ENCODE measurements around the gene RPAP3.

Gene RPAP3

DNA sequence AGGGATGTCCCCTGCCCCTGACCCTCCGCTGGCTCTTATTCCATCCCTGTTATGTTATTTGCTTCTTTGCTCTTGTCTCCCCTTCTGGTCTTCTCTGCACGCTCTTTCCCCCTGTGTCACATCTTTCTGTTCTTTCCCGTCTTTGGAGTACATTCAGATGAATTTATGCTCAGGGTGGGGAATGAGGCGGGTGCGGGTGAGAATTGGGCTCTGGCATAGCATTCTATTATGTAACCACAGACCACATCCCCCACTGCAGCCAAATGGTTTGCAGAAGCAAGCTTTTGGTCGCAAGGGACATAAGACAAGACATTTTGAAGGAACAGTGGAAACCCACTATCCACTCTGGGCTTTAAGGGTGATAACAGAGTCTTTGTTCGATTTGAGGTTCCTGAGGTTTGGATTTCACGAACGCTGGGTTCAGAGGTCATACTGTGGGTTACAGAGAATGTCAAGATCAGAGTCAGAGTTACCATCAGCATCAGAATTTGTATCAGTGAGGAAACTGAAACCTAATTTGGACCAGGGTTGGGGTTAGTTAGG lies 15.7 kb upstream of the RPAP3 start:
- DNase-seq (ENCODE audit: low read depth in 3 of 3), result no peak

DNA sequence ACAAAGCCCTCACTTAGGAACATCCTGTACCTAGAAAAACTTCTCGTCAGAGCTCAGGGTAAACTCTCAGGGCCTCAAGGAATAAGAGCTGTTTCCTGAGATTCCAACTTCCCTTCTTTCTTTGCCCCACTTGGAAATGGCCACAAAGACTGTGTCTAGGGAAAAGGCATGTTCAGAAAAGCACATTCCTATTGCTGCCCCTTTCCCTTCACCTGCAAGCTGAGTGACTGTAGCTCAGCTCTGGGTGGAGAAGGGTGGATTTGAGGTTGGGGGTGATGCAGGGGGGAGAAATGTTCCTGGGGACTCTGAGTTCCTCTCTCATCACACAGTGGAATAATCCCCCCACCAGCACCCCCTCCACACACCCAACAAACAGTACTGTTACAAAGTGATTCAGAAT lies 12.7 kb upstream of the RPAP3 start:
- no peak for DNase-seq (ENCODE audit: low read depth in 3 of 3)

DNA sequence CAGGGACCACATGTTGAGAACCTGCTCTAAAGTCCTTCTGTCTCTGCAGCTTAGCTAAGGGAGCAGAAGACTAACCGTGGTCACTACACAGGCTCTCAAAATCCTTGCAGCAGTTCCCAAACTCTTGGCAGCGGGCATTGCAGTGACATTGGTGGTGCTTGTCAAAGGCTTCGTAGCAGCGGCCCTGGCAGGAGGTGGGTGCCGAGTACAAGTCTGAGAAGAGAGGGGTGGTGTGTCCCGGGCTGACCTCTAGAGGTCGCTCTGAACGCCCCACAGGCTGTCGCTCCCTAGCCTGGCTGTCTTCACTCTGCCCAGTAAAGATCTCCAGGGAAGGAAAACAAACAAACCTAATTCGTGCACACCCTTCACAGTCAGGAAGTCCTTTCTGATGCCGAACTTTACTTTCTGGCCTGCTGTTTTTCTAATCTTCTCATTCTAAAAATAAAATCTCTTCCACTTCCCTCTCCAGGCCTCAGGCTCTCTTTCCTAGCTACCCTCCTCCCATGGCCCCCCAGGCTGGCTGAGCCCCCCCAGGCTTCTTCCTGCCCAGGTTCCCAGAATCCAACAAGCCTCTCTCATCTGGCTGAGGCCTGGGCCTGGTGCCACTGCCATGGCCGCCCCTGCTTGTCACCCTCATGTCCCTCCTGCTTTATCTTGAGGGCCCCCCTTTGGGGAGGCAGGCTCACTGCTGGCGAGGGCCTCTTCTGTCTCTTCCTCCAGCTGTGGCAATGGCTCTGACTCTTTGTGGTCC lies 11.8 kb upstream of the RPAP3 start:
- peak in 2 of 3 experiments; percentile 17 to 41 for DNase-seq (ENCODE audit: low read depth in 3 of 3)

DNA sequence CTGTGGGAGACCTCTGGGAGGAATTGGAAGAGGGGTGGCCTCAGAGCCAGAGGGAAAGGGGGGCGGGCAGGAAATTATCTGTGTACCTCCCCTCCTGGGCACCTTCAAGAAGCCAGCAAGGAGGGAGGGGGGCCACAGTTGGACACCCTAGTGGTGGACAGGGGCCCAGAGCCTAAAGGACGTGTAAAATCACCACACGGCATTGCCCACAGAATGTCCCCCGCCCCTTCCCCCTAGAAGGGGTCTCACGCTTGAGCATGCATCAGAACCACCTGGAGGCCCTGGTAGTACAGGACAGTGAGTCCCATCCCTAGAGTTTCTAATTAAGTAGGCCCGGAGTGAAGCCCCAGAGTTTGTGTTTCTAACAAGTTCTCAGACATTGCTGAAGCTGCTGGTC lies 11.2 kb upstream of the RPAP3 start:
- no peak for DNase-seq (ENCODE audit: low read depth in 3 of 3)

DNA sequence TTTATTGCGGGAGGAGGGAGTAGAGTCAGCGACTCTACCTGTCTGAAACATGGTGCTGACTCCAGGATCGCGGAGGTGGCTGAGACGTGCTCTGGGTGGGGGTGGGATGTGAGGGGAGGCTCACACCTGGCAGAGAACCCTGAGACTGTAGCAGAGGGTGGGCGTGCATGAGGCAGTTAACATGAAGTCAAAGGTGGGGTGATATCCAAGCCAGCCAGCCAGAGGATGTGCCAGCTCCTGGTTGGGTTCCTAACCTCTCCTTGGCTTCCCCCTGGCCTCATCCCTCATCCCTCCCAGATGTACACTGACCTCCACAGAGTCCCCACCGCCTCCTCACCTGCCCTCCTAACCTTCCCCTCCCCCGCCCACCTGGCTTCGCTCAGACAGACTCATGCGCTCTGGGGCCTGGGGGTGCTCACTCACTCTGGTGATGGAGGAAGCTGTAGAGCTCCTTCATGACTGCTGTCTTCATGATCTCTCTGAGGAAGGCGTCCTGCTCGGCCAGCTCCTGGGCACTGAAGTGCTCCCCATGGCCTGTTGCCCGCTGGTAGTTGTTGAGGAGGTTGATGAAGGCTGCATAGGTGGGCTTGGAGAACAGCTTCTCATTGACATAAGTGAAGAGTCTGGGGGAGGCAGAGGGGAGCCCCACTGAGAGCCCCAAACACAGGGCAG lies 10.2 kb upstream of the RPAP3 start:
- DNase-seq (ENCODE audit: low read depth in 3 of 3), result no peak

DNA sequence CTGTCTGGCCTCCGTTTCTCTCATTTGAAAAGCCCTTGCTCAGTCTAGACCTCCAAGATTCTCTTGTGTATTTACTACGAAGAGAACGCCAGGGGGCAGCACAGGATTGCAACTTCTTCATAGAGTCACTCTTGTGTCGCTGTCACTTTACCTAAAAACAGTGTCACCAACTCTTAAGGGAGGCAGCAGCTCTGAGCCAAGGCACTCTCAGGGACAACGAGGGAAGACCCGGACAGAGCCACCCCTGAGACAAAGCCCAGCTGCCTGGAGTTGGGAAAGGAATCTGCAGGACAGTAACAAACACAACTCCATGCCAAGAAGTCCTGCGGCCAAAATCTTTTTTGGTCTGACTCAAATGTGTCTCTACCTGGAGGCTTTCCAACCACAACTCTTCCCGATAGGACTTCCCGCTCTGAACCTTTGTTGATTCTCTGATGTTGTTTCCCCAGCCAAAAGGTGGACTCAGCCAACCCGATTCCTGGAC lies 9.6 kb upstream of the RPAP3 start:
- peak; percentile 55 to 71 (median 71) for DNase-seq (ENCODE audit: low read depth in 3 of 3)

DNA sequence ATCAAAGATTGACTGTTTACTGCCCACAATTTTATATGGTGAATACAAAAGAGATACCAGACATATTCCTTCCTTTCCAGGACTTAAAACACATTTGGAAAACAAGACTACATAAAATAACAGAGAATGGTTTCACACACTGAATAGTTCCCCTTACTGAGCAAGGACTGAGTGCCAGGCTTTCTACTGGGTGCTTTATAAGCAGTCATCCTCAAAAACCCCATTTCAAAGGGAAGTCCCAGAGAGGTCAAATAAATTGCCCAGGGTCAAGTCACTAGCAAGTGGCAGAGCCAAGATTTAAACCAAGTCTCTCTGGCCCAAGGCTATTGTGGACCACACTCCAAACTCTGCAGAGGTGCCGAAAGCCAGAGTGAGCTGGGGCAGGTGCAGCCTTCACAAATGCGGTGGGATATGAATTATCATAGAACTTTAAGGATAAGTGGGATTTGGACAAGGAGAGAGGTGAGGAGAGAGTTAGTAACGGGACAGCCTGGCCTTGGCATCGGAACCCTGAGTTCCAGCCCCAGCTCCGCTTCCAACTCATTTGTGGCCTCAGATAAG lies 9.1 kb upstream of the RPAP3 start:
- DNase-seq (ENCODE audit: low read depth in 3 of 3), result no peak

DNA sequence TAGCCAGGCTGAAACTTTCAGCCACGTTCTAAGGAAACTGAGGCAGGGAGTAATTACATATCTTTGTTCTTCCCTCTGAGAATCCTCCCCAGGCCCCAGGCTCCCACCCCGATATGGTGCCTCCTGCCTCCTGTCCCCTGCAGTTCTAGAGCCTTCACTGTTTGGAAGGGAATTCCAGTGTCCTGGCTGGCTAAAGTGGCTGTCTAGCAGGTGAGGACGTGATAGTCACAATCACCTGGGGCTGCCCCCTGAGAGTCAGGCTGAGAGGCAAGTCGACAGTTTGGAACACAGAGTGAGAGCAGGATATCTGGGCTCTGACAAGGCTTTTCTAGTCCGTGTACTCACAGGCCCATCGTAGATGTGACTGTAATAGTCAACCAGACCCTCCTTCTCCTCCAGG lies 6.3 kb upstream of the RPAP3 start:
- DNase-seq (ENCODE audit: low read depth in 3 of 3), result no peak

DNA sequence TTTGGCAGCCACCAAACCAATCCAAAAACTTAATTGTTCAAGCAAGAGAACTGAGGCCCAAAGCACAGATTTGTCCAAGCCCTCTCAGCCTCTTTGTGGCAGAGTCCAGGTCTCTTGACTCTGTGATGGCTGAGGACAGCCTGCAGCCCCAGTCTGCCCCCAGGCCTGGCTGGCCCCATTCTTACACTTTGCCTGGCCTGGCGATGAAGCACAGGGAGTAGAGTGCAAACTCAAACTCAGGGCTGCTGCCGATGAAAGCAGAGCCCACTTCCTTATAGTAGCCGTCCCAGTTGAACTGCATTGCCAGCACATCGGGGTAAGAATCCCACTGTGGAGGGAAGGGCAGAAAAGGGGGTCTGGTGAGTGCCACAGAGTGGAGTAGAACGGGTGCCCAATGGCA lies 5.6 kb upstream of the RPAP3 start:
- DNase-seq (ENCODE audit: low read depth in 3 of 3), result no peak

DNA sequence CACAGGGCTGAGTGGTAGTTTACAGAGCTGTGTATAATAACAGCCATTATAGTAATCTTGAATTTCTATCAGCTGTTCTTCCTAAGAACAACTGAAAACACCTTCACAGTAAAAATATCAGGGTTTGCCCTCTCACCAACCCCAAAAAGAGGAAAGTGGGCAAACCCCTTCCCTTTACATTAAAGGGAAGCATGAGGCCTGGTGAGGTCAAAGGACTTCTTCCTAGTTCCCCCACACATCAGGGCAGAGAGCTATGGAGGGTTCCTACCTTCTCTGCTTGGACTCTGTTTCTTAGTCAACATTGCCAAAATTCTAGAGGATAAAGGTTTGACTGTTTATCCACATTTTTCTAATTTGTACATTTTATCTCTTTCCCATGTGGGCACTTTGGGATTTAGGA lies 4.4 kb upstream of the RPAP3 start:
- DNase-seq (ENCODE audit: low read depth in 3 of 3), result no peak

DNA sequence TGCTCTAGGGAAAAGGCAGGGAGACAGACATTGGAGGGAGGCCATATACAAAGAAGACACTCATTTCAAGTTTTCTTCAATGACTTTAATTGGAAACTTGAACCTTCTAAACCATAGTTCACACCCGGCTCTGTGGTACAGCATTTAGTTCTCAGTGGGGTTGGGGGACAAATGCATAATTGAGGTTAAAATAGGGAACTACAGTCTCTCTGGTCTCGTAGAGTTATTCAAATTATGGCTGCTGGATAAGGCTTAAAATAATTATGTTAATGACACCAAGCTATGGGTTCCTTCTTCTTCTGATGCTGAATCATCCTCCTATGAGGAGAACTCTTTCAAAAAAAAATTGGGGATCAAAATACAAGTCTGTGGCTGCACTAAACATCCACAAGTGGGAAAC lies 3.8 kb upstream of the RPAP3 start:
- DNase-seq (ENCODE audit: low read depth in 3 of 3), result no peak

DNA sequence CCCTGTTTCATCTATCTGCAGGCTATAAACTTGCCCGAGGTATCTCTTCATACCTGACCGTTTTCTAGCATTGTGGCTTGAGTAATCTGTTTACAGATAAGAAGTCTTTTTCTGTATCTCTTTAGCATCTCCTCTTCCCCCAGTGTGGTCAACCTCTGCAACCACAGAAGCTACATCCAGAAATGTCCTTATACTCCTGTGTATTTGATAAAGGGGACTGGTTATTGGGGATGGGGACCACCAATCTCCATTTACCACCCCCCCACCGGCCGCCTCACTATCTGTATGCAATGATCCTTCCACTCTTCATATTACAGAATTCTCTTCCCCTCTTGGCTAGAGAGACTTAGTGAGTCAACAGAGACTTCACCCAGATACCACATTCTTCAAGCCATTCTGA lies 3.4 kb upstream of the RPAP3 start:
- DNase-seq (ENCODE audit: low read depth in 3 of 3), result no peak

DNA sequence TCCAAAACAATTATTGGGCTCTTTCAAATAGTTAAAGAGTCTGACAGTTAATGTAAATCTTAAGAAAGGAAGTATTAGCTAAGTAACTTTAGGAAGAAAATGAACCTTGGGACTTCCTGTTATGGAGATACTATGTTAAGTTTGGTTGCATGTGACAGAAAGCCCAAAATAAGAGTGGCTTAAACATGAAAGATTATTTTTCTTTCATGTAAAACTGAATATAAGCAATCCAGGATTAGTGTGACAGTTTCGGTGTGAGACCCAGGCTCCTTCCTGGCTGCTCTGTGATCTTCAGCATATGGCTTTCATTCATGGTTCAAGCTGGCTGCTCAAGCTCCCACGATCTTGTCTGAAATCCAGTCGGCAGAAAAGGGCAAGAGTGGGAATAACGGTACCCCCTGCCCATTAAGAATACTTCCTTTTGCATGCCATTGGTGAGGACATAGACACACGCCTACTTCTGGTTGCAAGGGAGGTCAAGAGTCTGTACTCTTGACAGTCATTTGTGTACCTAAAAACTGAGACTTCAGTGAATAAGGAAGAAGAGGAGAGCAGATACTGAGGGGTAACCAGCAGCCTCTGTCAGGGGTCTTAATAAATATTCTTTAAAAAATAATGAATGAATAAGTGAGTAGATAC lies 2.2 kb upstream of the RPAP3 start:
- no peak for DNase-seq (ENCODE audit: low read depth in 3 of 3)

DNA sequence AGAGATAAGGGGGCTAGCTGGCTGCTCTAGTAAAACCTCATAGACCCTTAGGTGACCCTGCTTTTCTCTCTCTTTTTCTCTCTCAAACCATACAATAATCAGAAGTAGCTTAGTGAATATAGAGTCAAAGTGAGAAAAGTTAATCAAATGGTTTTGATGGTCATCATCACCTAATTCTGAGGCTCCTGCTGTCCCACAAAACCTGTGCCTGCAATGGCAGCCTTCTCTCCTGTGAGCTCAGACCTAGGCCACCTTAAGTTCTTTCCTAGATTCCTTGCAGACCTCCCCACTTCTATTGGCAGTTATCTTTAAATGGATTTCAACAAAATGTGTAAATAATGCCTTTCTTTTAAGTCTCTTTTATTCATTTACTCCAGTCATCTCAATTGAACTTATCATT lies 1.5 kb upstream of the RPAP3 start:
- no peak for DNase-seq (ENCODE audit: low read depth in 3 of 3)

DNA sequence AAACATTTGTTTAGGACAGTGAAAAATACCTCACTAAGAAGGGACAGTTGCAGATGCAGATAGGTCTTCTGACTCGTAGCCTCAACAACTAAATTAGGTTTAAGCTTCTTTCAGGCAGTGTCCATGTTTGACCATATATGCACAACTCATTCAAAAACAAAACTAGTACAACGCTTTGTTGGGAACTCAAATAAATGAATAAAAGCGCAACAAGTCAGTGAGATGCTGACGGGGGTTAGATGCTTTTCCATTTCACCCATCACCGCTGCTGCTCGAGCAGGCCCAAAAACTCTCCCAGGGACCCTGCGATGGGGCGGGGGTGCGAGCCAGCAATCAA lies 633 bp downstream of the RPAP3 start:
- no peak for DNase-seq (ENCODE audit: low read depth in 3 of 3)

DNA sequence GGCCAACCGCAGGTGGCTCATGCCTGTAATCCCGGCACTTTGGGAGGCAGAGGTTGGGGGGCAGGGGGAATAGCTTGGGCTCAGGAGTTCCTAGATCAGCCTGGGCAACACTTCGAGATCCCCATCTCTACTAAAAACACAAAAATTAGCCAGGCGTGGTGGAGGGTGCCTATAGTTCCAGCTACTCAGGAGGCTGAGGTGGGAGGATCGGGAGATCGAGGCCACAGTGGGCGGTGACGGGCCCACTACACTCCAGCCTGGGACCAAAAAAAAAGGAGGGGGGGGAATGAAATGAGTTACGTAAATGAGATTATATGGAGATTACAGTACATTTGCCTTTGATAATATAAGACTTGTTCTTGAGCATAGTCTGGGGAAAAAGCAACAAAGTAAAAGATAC lies 1.1 kb downstream of the RPAP3 start:
- no peak for DNase-seq (ENCODE audit: low read depth in 3 of 3)

DNA sequence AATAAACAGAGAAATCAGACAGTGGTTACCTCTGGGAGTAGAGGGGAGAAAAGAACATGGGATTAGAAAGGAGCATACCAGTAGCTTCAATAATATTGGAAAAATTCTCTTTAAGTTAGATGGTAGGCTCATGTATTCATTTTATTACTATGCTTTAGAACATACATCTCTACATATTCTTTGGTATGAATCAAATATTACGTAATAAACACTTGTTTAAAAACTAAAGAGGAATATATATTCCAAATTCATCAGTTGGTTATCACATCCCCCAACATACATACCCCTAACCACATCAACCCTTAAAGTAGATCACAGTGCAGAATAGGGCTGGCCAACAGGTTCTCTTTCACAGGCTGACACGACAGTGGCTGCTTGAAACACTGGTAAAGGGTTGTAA lies 5.6 kb downstream of the RPAP3 start:
- DNase-seq (ENCODE audit: low read depth in 3 of 3), result no peak

DNA sequence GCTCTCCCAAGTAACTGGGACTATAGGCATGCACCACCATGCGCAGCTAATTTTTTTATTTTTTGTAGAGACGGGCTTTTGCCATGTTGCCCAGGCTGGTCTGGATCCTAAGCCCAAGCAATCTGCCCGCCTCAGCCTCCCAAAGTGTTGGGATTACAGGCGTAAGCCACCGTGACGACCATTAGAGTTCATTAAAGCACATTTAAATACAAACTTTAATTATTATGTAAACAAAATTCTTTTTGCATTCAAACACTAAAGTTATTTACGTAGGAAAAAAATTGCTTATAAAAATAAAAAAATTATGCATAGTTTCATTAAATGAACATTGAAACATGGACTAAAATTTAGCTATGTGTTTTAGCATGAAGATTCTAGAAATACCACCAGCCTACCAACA lies 7.2 kb downstream of the RPAP3 start:
- no peak for DNase-seq (ENCODE audit: low read depth in 3 of 3)

DNA sequence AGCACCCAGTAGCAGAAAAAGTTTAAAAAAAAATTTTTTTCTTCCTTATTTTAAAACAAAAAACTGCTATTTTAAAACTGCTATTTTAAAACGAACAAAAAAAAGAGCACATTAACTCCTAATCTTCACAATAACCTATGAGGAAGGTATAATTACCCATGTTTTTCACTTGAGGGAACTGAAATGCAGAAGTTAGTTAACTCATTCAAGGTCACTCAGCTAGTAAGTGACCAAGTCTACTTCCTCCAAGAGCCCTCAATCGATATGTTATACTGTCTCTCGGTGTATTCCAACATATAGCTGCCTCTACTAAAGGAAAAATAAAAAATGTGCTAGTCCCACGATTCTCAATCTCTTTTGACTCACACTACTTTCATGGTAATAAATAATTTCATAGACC lies 7.8 kb downstream of the RPAP3 start:
- no peak for DNase-seq (ENCODE audit: low read depth in 3 of 3)

DNA sequence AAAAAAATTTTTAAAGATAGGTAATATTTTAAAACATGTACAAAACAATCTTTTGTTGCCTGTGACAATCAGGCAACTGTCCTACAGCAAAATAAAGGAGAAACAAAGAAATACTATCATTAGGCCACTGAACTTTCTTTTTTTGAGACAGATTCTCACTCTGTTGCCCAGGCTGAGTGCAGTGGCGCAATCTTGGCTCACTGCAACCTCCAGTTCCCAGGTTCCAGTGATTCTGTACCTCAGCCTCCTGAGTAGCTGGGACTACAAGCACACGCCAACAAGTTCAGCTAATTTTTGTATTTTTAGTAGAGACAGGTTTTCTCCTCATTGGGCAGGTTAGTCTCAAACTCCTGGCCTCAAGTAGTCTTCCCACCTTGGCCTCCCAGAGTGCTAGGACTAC lies 16.6 kb downstream of the RPAP3 start:
- no peak for DNase-seq (ENCODE audit: low read depth in 3 of 3)

DNA sequence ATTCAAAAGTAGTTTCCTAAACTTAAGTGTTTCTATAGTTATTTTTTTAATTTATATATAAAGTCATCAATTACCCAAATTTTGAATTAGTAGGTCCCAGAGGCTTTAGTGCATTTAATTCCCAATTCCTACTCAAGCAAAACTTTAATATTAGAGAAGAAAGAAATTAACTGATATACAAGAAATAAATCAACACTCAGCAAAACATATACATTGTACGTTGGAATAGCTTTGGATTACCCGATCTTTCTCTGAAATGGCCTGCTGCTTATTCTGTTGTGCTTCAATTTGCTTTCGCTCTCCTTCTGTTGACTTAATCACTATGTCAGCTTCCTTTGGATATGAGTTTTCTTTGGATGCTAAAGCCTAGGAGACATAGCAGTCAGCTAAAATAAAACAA lies 18.2 kb downstream of the RPAP3 start:
- DNase-seq (ENCODE audit: low read depth in 3 of 3), result no peak

DNA sequence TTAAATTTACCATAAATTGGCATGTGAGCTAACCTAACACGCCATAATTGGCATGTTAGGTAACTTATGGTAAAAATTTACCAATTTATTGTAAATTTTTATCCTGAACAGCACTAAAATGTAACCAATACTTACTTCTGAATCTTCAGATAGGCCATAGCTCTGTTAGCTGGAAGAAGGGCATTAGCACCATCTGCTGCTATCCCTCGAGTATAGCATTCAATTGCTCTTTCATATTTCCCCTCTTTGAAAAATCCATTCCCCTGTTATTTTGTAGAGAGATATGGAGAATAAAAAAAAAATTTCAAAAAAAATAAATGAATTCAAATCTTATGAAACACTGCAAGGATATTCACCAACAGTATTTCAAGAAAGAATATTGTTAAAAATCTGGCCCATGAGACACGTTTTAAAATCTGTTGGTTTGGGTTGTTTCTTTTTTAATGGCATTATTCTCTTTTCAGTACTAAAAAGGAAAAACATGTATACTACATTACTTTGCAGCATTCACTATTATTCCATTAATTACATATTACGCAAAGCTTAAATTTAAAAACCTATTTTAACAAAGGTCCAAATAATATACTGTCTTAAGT lies 19.1 kb downstream of the RPAP3 start:
- no peak for DNase-seq (ENCODE audit: low read depth in 3 of 3)
